IPS DF 4.7 (cell line): ENCODE results near the gene LYRM4.
"Not testable (repeated sequence)": the region's sequence is repeated elsewhere in the genome, so short reads cannot be mapped to it uniquely, and the experiment has no call there.

Experiments used
- DNase-seq: peaks from one replicate; pipeline ENCODE4 v3.0.0-alpha.2; 2013; ENCODE audit warnings: low spot score; ENCODE audit errors: extremely low read depth

LYRM4 gene

DNA sequence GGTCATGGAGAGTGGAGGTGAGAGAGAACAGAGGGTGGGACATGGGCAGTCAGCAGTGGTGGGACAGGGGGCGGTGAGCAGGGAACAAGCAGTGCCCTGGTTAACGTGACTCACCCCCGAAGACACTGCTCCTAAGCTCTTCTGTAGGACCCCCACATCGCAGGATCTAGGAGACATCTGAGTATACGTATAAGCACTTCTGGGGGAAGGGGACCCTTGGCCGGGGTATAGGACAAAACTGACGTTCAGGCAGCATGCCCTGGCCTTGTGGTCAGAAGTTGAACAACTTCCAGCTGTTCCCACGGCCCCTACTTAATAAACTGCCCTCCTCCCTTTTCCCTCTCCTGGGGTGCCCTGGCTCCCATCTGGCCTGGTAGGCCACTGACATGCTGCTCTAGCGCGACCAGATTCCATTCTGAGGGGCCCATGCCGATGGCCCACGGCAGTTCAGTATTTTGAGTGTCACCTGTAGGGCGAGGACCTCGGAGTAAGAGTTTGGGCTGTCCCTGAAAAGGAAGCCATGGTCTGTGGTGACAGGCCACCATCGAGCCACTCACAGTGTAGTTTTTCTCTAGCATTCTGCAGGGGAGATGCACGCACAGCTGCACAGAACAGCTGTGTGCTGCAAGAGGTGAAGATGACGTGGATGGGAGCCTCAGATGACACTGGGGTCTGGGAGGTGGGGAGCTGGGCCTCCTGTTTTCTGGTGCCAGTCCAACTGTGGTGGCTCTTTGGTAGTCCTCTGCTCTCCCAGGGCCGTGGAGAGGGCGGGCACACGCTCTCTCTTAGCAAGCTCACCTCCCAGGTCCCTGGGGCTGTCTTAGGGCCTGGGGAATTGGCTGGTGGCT, 137.2 kb downstream of the LYRM4 start:
- no peak for DNase-seq

DNA sequence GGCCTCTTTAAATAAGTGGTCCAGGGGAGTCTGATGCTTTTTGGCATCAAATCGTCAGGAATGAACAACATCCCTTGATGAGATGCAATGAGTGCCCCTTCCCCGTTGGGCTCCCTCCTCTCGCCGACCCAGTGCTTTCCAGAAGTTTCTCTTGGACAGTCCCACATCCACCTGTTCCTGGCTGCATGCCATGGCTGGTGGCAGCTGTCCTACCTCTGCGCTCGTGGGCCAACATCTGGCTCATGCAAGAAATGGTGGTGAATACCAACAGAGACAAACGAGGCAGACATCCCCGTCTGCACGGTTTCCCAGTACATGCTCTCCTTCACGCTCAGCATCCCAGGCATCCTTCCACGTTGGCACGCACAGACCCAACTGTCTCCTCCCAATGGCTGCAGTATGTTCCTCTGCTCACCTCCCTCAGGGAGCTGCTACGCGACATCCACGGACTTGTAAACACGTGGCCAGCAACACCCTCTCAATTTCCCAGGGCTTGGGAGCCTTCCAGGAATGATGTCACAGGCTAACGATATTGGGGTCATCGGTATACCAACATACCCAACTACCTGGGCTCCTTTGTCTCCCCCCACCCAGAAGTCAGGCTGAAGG, 138.1 kb downstream of the LYRM4 start:
- no peak for DNase-seq

DNA sequence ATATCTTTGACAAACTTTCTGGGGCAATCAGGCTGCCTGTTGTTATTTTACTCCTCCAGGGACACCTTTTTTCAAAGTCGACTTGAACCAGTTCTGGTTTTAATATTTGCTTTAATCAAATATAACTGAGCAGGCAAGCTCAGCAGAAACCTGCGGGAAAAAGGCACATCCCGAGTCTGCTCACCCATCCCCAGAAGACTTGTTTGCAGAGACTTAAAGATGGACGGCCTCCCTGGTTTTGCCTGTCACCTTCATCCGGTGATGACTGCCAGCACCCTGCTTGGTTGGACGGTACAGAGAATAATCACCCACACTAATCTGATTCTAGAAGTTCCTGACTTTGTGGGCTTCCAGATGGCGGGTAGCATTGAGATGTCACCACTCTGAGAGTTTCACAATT, 138.8 kb downstream of the LYRM4 start:
- DNase-seq: no peak

DNA sequence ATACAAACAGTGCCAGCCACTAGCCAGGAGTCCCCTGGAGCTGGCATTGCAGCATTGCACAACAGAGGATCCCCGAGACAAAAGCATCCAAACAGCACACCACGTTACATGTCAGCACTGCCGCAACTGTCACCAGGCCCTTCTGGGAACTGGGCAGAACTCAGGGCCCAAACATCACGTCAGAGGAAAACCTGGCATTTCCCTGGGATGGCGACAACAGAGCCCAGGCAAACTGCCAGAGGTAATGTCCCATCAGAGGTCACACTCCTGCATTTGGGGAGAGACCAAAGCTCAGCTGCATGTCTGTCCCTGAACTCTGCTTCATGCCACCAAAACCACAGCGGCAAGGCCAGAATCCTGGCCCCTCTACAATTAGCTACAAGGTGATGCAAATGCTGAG, 139.3 kb downstream of the LYRM4 start:
- DNase-seq: no peak

DNA sequence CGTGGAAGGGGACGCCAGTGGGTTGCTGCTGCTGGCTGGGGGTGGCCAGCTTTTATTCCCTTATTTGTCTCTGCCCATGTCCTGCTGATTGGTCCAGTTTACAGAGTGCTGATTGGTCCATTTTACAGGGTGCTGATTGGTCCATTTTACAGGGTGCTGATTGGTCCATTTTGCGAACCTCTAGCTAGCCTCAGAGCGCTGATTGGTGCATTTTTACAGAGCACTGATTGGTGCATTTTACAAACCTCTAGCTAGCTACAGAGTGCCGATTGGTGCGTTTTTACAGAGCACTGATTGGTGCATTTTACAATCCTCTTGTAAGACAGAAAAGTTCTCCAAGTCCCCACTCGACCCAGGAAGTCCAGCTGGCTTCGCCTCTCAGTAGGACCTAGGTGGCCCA, 140.2 kb downstream of the LYRM4 start:
- DNase-seq: not testable (repeated sequence)

DNA sequence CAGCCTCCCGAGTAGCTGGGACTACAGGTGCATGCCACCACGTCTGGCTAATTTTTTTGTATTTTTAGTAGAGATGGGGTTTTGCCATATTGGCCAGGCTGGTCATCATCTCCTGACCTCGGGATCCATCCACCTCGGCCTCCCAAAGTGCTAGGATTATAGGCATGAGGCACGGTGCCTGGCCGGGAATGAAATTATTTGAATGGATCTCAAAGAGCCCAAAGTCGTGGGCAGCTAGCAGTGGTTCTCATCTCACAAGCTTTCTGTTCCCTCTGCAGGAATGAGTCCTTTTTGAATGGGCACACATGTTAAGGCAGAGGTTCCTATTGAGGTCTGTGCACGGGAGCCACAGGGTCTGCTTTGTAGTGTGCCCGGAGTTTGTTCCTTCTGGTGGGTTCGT, 140.7 kb downstream of the LYRM4 start:
- no peak for DNase-seq

DNA sequence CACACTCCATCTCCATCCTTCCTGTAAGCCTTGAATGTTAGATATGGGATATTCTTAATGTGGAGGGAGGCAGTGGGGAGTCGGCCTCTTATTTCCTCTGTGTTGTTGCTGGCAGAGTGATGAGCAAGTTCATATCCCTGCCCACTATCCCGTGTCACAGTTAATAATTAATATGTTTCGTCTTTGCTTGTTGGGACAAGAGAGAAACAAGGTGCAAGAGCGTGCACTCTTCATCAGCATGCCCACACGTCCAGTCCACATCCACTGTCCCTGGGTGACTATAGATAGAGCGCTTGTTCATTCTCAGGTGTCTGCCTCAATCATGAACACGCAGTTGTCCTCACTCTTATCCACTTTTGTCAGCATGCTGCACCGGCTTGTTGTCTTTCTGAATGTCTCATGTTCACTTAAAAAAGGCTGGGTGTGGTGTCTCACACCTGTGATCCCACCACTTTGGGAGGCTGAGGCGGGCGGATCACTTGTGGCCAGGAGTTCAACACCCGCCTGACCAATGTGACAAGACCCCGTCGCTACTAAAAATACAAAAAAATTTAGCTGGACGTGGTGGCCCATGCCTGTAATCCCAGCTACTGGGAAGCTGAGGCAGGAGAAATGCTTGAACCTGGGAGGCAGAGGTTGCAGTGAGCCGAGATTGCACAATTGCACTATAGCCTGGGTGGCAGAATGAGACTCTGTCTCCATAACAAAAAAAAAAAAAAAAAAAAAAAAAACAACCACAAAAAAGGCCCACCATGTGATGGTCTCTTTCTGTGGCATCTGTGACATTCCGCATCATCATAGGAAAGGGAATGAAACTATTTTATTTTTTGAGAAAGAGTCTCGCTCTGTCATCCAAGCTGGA, 141.4 kb downstream of the LYRM4 start:
- no peak for DNase-seq

DNA sequence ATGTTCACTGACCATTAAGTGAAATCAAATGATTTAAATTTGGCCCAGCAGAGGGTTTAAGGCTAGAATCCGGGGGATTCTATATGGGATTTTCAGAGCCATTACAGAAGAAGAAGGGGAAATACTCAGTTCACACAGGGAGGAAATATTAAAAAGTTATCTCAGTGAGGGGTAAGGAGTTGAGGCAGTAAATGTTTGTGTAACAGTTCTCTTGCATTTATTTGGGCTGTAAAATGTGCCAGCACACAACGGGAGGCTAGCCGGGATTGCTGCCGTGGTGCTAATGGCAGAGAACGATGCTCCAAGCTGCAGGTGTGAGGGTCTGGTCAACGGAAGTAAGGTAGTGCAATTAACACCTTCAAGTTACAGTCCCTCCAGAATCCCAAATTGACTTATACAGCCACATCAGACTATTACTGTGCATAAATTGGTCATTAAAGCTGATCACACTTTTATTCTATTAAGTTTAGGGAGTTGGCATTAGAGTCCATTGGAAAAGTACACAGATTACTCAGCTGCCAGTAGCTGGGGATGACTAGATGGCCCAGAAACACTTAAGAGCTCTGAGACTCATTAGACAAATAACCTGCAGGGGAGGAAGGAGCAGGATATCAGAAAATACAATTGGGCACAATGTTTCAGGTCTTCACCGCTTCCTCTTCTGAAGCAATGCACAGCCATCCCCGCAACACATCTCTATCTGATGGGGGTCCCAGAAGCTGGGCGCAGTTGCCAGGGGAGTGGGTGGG, 144.3 kb downstream of the LYRM4 start:
- DNase-seq: no peak

DNA sequence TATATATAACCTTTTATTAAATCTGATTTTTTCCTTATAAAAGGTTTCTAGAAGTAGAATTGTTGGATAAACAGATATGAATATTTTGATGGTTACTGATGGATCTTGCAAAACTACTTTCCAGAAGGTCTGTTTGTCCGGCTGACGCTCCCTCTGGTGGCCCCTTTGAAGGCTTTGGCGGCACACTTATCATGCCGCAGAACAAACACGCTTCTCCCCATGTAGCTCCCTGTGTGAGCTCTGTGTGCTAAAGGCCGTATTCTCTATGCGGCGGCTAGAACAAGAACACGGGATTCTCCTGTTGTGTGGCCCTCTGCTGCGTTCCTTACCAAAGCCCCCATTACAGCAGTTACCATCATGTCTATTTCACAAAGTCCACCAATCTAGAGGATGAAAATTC, 145.6 kb downstream of the LYRM4 start:
- no peak for DNase-seq

DNA sequence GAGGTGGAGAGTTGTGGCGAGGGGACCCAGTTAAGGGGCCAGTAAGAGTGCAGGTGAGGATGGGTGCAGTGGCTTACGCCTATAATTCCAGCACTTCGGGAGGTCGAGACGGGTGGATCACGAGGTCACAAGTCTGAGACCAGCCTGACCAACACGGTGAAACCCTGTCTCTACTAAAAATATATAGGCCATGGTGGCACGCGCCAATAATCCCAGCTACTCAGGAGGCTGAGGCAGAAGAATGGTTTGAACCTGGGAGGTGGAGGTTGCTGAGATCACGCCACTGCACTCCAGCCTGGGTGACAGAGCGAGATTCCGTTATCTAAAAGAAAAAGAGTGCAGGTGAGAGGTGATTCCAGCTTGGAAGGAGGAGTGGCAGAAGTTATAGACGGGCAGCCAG, 147.7 kb downstream of the LYRM4 start:
- no peak for DNase-seq

DNA sequence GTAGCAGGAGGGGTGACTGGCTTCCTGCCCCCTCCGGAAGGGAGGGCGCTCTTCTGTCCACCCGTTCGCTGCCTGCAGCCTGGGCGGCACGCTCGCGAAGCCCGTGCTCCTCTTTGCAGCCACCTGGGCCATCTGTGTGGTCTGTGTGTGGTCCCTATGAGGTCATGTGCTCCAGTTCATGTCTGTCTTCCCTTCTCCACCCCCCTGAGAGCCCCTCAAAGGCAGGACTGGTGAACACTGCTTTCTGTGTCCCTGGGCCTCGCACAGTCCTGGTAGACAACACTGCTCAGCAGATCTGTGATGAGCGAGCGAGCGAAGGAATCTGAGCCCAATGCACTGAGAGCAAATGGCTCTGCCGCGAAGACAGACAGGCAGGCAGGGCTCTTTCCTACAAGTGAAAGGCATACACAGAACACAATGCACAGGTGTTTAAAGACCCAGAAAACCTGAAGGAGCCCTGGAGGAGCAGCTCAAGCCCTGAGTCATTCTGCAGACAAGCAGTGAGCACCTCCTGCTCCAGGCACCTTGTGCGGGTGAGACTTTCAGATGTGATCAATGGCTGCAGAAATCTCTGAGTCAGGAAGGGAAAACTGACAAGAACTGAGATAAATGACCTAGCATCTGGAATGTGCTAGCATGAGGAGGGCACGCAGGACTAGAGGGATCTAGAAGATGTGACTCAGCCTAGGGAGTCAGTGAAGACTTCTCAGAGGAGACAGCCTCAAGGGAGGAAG, 148.5 kb downstream of the LYRM4 start:
- DNase-seq: no peak

DNA sequence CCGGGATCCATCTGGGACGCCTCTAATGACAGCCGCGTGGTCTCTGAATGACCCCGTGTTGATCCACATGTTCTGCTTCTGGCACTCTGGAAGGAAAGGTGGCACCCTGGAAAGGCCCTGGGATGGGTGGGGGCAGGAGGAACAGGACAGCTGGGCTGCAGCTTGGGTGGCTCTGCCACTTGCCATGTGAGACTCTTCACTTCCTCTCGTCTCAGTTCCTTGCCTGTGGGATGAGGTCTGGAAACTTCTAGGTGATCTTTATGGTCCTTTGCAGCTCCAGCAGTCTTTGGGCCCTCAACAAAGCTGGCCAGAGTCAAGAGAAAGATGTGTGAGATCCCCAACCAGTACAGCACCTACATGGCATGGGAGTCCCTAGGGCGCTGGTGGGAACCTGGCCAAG, 149.1 kb downstream of the LYRM4 start:
- DNase-seq: no peak

DNA sequence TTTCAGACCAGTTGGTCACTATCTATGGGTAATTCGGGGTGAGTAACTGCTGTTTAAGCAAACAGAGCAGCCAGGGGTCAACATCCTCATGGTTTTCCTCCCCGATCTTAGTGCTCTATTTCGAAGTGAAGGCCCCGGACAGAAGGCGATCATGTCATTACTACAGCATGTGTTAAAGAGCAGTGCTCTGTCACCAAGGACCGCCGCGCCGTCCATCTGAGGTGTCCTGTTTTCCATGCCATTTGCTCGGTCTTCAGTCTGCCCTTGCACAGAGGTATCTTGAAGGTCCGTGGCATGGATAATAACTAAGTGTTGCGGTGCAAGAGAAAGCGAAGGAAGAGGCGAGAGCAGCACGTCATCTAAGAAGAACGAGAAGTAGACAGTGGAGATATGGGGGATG, 150.5 kb downstream of the LYRM4 start:
- DNase-seq: no peak

DNA sequence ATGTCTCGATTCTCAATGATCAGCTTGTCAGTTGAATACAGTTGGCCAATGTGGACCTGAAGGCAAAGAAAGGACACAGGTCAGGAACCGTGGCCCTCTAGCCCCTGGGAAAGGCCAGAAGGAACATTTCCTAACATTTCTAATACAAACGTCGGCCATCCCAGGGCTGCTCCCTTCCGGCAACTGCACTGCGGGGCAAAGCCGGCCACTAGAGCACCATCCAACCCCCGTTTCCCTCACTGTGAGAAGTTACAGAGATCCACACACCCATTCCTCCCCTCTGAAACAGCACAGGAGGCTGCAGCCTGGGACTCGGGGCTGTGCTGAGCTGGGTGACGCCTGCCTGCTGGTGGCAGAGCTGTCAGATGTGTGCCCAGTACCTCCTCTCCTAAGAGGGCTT, 151.3 kb downstream of the LYRM4 start:
- DNase-seq: no peak

DNA sequence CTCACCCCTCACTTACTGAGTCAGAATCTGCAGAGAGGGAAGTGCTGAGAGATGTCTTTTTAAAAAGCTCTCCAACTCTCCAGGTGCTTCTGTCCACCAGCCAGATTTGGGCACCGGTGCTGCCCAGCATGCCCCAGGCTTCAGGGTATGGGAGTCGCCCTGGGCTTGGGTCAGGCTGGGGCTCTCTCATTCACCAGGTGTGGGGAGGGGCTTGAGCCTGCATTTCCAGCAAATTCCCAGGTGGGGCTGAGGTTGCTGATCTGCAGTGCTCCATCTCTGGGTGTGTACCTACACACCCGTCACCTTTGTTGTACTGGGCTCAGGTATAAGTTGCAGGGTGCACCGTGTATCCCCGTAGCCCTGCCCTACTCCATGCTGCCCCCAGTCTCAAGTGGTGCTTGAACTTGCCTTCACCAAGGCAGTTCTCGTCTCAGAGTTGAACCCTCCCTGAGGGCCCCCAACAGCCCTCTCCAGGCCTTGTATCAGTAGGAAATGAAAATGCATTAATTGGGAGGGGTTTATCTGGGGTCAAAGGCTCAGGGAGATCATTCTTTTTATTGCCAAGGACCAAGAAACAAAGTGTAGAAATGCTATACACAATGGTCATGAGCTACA, 152.1 kb downstream of the LYRM4 start:
- DNase-seq: no peak

DNA sequence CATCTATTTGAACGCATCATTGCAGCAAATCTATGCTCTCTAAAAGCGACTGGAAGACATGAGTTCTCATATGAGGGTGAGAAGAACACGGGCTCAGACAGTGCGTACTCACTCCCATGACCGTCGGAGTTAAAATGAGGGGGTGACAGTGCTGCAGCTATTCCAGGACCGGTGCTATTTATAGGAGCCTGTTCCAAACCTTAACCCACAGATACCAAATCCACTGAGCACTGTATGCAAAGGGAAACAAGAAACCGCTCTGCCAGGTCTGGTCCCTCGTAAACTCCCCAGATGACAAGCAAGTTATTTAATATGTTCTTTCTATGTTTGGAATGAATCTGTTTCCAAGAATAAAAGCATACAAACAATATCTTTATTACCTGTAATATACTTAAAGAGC, 152.7 kb downstream of the LYRM4 start:
- no peak for DNase-seq

DNA sequence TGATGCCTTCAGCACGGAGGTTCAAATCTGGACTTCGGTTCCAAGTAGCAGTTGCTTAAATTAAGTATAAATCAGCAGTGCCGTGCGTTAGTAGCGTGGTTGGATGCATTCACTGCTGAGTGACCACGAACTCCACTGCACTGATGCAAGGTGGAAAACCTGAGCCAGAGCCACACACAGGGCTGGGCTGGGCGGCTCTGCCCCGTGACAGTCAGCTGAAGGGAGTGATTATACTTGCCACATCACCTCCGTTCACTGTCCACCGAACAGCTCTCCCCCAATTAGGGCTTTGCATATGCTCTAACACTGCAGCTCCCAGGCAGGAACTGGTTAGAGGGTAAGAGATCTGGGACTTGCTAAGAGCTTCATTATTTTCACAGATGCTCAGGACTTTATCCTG, 153.4 kb downstream of the LYRM4 start:
- no peak for DNase-seq

DNA sequence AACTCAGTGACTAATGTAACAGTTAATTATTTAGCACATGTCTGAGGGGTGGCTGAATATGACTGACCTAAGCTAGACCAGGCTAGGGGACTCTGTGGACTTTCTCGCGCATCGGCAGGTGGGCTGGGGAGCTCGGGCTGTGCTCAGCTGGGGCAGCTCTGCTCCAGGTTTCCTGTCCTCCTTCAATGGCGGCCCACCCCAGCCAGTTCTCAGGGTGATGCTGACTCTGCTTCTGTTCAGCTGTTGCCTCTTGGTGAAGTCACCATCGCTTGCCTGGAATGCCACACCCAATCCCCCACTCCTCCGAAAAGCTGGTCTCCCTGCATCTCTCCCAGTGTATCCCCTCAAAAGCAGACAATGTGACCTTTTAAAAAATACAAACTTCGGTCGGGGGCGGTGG, 155.6 kb downstream of the LYRM4 start:
- no peak for DNase-seq

DNA sequence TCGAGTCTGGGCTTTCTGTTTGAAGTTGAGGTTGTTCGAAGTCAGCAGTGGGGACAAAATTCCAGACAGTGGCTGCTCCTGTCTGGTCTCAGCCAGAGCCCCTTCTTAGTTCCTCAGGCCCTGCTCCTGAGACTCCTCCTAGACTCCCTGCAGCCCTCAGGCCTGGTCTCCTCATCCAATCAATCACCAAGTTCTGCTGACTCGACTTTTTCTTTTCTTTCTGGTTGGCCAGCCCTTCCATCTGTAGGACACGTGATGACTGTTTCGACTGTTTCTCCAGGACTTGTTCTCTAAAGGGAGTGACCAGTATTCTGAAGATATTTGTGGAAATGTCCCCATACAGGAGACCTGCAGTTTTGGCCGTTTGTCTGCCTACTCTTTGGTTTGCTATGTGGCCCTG, 156.1 kb downstream of the LYRM4 start:
- DNase-seq: no peak

DNA sequence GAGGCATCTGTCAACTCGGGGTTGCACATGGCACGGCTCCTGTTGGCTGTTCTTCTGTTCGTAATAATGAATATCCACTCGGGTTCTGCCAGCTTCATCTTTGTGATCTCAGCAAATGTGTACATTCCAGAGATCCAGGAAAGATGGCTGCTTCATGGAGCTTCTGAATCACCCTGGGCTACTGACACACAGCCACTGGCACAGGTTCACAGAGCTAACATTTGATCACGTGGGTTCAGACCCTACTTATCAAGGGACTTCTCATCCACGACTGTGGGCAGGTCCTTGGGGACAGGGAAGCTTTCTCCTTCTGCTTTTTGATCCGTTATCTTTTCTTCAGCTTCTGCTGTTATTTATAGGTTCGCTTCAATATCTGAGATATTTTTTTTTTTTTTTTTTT, 157.5 kb downstream of the LYRM4 start:
- DNase-seq: no peak
